ENCODE measurements around the gene NFASC.

- no peak for TF ChIP-seq CTCF (IDR thresholded peaks at IDR 0.05; ENCODE audit: low read depth, low read length, poor library complexity, severe bottlenecking)
- no peak for TF ChIP-seq EZH2phosphoT487 (IDR thresholded peaks at IDR 0.05; ENCODE audit: borderline replicate concordance, low read length)
Measured at GRCh38 chr1:205016075-205016474, 145.4 kb downstream of the NFASC start.
